HG03442 (cell line): ENCODE results near the gene HSPBAP1.

Experiments used
- ATAC-seq: cut with Tn5 transposase; IDR thresholded peaks from one replicate; pipeline ENCODE4 v1.9.1; 2021; ENCODE audit warnings: mild to moderate bottlenecking, moderate library complexity; ENCODE audit not compliant: unreplicated experiment

HSPBAP1 gene

GRCh38 chr3:122690096-122690495 lies 103.5 kb downstream of the HSPBAP1 start:
- ATAC-seq: no peak
